Adrenal gland (tissue), 5 donors: Measurements from ENCODE around the gene GALNT5.

ENCODE experiments used
- POLR2A ChIP-seq, 2 donors: fragments of 450-650 bp; IDR thresholded peaks; one replicate each; pipeline ENCODE4 v1.6.1; 2017; ENCODE audit warnings: antibody characterized with exemption in 2 of 2, mild to moderate bottlenecking in 2 of 2, moderate library complexity in 1 of 2
- TF ChIP-seq, protein P1 (sequence below), 6 experiments: fragments of 450-650 bp in 4 of 6; fragments of 200-600 bp in 2 of 6; sonication (generic) in 1 of 6; IDR thresholded peaks; 1 replicate in 5 of 6; 2 replicates in 1 of 6; pipeline versions ENCODE4 v1.5.1 to v1.8.0; 2016 to 2021; ENCODE audit warnings: antibody characterized with exemption in 6 of 6, mild to moderate bottlenecking in 2 of 6, moderate library complexity in 1 of 6
- donor health status: DM: no; HTN: no; CAD: no.

DNA sequence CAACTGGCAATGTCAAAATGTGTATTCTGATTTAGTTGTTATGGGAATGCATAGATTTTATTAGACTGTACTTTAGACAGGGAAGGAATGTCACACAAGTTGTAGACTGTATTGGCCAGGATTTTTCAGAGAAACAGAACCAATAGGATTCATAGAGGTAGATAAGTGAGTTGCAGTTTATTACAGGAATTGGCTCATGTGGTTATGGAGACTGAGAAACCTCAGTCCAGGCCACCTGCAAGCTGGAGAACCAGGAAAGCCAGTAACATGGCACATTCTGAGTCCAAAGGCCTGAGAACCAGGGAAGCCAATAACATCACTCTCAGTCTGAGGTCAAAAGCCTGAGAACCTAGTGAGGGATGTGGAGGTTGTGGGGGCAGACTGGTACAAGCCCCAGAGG is 1.8 kb upstream of the GALNT5 start:
- no peak for TF ChIP-seq POLR2A (IDR thresholded peaks at IDR 0.05)
- TF ChIP-seq, protein P1, sequence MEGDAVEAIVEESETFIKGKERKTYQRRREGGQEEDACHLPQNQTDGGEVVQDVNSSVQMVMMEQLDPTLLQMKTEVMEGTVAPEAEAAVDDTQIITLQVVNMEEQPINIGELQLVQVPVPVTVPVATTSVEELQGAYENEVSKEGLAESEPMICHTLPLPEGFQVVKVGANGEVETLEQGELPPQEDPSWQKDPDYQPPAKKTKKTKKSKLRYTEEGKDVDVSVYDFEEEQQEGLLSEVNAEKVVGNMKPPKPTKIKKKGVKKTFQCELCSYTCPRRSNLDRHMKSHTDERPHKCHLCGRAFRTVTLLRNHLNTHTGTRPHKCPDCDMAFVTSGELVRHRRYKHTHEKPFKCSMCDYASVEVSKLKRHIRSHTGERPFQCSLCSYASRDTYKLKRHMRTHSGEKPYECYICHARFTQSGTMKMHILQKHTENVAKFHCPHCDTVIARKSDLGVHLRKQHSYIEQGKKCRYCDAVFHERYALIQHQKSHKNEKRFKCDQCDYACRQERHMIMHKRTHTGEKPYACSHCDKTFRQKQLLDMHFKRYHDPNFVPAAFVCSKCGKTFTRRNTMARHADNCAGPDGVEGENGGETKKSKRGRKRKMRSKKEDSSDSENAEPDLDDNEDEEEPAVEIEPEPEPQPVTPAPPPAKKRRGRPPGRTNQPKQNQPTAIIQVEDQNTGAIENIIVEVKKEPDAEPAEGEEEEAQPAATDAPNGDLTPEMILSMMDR (IDR thresholded peaks at IDR 0.05): no peak
